GM12864 (cell line): Measurements from ENCODE around the gene RNF13.
A peak's percentile ranks its signal among the peaks of the same experiment; 100 is the strongest.

Experiments used
- DNase-seq: peaks from one replicate; pipeline ENCODE4 v3.0.0-alpha.2; 2011; ENCODE audit warnings: low read depth
- H3K4me3 ChIP-seq: 2 replicates; pipeline ENCODE4 v1.5.1; 2011; ENCODE audit warnings: mild to moderate bottlenecking, low read depth, low read length, control low read depth
- TF ChIP-seq, protein P1 (sequence below): IDR thresholded peaks from 2 replicates; pipeline ENCODE4 v1.5.1; 2011; ENCODE audit warnings: low read depth, mild to moderate bottlenecking, moderate library complexity, low read length, control low read depth, inconsistent platforms; ENCODE audit errors: missing control alignments

Gene RNF13

DNA sequence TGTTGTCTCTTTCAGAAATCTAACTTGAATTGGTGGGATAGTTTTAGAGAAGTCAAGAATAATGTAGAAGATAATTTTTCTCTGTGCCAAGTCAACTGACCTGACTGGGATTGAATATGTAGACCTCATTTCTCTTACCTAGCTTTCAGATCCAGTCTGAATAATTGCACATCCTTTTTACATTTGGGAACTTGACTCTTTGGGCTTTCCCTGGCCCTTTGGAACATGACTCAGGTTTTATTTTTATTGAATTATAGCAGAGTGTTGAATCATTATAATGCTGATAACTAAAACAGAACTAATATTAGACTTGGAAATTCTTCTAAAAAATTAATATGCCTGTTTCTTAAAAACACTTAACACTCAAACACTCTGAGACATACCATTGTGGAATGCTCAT, 81.2 kb downstream of the RNF13 start:
- TF ChIP-seq, protein P1, sequence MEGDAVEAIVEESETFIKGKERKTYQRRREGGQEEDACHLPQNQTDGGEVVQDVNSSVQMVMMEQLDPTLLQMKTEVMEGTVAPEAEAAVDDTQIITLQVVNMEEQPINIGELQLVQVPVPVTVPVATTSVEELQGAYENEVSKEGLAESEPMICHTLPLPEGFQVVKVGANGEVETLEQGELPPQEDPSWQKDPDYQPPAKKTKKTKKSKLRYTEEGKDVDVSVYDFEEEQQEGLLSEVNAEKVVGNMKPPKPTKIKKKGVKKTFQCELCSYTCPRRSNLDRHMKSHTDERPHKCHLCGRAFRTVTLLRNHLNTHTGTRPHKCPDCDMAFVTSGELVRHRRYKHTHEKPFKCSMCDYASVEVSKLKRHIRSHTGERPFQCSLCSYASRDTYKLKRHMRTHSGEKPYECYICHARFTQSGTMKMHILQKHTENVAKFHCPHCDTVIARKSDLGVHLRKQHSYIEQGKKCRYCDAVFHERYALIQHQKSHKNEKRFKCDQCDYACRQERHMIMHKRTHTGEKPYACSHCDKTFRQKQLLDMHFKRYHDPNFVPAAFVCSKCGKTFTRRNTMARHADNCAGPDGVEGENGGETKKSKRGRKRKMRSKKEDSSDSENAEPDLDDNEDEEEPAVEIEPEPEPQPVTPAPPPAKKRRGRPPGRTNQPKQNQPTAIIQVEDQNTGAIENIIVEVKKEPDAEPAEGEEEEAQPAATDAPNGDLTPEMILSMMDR, result no peak
- no peak for DNase-seq

DNA sequence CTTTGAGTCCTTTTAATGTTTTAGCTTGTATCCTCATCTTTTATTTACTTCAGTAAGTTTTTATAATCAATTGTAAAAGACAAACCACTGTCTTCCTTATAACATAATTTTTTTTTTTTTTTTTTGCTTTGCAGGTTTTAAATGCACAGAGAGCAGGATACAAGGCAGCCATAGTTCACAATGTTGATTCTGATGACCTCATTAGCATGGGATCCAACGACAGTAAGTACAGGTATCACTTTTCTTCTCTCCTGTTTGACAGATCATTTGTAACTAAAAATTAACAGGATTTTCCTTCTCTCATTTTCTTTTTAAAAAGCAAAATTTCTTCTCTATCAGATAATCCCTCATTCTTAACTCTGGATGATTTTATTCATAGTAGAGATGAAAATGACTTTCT, 82.3 kb downstream of the RNF13 start:
- DNase-seq, result no peak
- TF ChIP-seq, protein P1, result no peak
- no peak overlapping the region for H3K4me3 ChIP-seq

More for the DNA sequence above, 81.2 kb downstream of the RNF13 start:
- H3K4me3 ChIP-seq, result no peak overlapping the region

DNA sequence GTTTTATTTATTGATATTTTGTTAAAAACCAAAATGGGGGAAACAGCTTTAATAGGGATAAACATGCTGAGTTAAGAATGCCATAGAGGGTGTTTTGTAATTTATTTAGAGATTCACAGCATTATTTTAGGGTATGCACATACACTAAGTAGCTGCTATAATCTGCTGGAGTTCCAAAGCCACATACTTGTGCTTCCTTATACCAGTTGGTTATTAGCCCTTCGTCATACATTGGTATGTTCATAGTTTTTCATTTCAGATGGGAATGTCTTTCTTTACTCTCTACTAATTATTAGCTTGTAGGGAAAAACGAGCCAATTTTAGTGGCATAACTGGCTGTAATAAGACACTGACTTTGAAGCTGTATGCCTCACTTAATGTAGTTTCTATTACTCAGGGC, 82.8 kb downstream of the RNF13 start:
- H3K4me3 ChIP-seq, result no peak overlapping the region
- TF ChIP-seq, protein P1, result no peak
- DNase-seq, result no peak

DNA sequence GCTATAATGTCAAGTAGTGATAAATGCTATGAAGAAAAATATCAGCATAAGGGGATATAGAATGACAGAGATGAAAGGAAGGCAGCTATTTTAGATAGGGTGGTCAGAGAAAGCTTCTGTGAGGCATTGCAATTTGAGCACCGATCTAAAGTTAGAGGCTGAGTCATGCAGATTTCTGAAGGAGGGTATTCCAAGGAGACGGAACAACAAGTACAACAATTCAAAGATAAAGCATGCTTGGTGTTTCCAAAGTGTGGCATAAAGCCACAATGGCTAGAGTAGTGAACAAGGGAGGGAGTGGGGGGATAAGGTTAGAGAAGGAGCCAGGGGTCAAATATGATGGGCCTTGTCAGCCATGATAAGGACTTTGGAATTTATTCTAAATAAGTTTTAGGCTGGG, 85.8 kb downstream of the RNF13 start:
- TF ChIP-seq, protein P1, result no peak
- DNase-seq, result no peak
- no peak overlapping the region for H3K4me3 ChIP-seq

DNA sequence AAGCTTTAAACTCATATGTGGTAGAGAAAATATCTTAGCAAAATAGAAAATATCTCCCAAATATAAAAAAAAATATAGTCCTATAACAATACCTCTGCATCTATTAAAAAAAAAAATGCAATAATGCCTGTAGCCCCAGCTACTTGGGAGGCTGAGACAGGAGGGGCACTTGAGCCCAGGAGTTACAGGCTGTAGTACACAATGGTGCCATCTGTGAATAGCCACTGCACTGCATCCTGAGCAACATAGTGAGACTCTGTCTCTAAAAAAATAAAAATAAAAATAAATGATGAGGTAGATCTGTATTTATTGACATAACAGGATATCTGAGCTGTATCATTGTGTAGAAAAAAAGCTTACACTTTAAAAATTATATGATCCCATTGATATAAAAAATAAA, 87.3 kb downstream of the RNF13 start:
- DNase-seq, result no peak
- TF ChIP-seq, protein P1, result no peak
- no peak overlapping the region for H3K4me3 ChIP-seq

DNA sequence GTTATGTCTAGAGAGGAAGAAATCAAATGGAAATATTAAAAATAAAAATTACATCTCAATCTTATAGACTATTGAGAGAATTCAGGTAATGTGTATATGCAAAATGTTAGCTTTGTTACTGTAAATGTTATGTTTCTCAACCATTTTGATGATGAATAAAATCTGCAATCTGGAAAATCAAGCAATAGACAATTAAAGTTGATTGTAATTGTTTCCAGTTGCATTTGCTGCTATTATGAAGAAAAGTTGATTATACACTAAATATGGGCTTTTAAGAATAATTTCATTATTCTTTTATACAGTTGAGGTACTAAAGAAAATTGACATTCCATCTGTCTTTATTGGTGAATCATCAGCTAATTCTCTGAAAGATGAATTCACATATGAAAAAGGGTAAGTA, 88.8 kb downstream of the RNF13 start:
- H3K4me3 ChIP-seq, result no peak overlapping the region
- TF ChIP-seq, protein P1, result no peak
- no peak for DNase-seq

DNA sequence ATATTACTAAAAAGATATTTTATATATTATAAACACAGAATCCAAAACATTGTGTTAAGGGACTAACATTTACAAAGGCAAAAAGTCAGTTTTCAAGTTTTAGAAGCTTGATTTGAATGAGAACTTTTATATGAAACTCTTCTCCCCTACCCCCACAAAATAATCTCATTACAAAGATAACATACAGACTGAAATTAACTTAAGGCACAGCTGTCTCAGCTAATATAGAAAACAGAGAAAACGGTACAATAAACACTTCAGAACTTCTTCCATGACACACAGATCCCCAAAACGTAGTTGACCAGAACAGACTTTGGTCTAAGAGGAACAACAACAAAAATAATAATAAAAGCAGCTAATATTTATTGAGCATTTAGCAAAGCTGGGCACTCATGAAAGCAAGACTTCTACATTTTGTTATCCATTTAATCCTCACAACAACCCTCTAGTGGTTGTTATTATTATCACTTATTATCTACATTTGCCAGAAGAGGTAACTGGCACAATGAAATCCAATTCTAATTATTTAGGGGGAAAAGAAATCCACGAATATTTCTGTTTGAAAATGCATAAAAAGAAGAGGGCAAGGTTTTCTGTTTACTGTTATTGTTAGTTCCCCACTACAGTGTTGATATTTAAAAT, 89.6 kb downstream of the RNF13 start:
- TF ChIP-seq, protein P1, result peak; percentile 13
- no peak for DNase-seq
- H3K4me3 ChIP-seq, result no peak overlapping the region
